Upper lobe of right lung (tissue), 1 donor: ENCODE measurements around the gene CEP295NL. TPM values are rescaled to one million over a fixed set of nuclear protein-coding genes. Genes with fewer than 3 reads are reported as not detected.
A peak's percentile ranks its signal among the peaks of the same experiment; 100 is the strongest.
"Not testable (repeated sequence)": the region's sequence is repeated elsewhere in the genome, so short reads cannot be mapped to it uniquely, and the experiment has no call there.

Source experiments
- ATAC-seq: fragments of 200-7000 bp; cut with Tn5 transposase; one replicate; pipeline ENCODE4 v1.9.1; 2020; ENCODE audit warnings: mild to moderate bottlenecking, moderate library complexity
- DNase-seq: peaks from one replicate; pipeline ENCODE4 v3.0.0-alpha.2; 2020
- H3K27ac ChIP-seq: fragments of 200-600 bp; one replicate; pipeline ENCODE4 v1.8.0; 2022
- H3K27me3 ChIP-seq: fragments of 200-600 bp; one replicate; pipeline ENCODE4 v1.8.0; 2022; ENCODE audit warnings: mild to moderate bottlenecking
- H3K36me3 ChIP-seq: fragments of 200-600 bp; one replicate; pipeline ENCODE4 v1.8.0; 2022
- H3K4me1 ChIP-seq: fragments of 200-600 bp; one replicate; pipeline ENCODE4 v1.8.0; 2022
- H3K4me3 ChIP-seq: fragments of 200-600 bp; one replicate; pipeline ENCODE4 v1.8.0; 2022; ENCODE audit warnings: mild to moderate bottlenecking
- H3K9me3 ChIP-seq: fragments of 200-600 bp; one replicate; pipeline ENCODE4 v1.8.0; 2022
- intact Hi-C: fragments of 100-400 bp; cut with DNase I; formaldehyde crosslinking; loops from one replicate; pipeline ENCODE4 v1.11.0; 2022
- total RNA-seq: library from RNA; stranded (reverse); fragmentation: NEBNext Ultra II Directional; extraction: Animal tissue kit (Norgen Biotek cat#: 25700); gene quantifications from one replicate; pipeline ENCODE4 v1.2.1, GENCODE V29; 2021
- TF ChIP-seq, protein P1 (sequence below): fragments of 200-600 bp; IDR thresholded peaks from one replicate; pipeline ENCODE4 v1.8.0; 2022; ENCODE audit warnings: antibody characterized with exemption
- donor health status: DM: no; HTN: yes; CAD: no; lungs with severe emphysema.

CEP295NL gene
- total RNA-seq, 1 donor from 2014 or later, result 4.2 TPM

DNA sequence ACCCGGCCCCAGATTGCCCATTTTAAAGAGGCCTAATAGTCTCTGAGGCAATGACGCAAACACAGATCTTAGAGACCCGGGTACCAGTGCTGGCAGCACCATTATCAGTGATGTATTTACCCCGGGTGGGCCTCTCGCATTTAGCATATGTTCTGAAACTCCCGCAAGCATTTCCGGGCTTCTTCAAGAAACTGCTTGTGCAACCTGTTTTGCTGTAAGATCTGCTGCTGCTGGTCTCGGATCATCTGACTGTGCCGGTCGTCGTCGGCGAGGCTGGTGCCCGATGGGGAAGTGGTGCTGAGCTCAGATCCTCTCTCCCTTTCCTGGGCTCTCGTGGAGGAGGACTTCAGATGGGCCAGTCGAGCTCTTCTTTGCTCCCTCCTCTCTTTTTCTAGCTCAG lies 12.5 kb downstream of the CEP295NL start:
- peak; percentile 87 for DNase-seq
- no peaks in the 10 kb centered on the region for H3K27me3 ChIP-seq
- TF ChIP-seq, protein P1, sequence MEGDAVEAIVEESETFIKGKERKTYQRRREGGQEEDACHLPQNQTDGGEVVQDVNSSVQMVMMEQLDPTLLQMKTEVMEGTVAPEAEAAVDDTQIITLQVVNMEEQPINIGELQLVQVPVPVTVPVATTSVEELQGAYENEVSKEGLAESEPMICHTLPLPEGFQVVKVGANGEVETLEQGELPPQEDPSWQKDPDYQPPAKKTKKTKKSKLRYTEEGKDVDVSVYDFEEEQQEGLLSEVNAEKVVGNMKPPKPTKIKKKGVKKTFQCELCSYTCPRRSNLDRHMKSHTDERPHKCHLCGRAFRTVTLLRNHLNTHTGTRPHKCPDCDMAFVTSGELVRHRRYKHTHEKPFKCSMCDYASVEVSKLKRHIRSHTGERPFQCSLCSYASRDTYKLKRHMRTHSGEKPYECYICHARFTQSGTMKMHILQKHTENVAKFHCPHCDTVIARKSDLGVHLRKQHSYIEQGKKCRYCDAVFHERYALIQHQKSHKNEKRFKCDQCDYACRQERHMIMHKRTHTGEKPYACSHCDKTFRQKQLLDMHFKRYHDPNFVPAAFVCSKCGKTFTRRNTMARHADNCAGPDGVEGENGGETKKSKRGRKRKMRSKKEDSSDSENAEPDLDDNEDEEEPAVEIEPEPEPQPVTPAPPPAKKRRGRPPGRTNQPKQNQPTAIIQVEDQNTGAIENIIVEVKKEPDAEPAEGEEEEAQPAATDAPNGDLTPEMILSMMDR, result no peak
- peak; percentile 85 for ATAC-seq
- no peaks in the 10 kb centered on the region for H3K9me3 ChIP-seq
- no peak overlapping the region for H3K4me3 ChIP-seq
- peaks cover 43% of the 10 kb centered on the region for H3K4me1 ChIP-seq
- peak overlapping the region; percentile 66 for H3K27ac ChIP-seq
- no peaks in the 10 kb centered on the region for H3K36me3 ChIP-seq
- intact Hi-C loops, result no loop called here

GRCh38 chr17:78890096-78890495 lies 12.9 kb downstream of the CEP295NL start:
- Histone ChIP-seq H3K27ac (peak overlapping the region; percentile 66), H3K4me1 (peaks cover 43% of the 10 kb centered on the region)
- intact Hi-C loops, DNase-seq, H3K4me3 ChIP-seq, H3K36me3 ChIP-seq, H3K9me3 ChIP-seq, ATAC-seq, H3K27me3 ChIP-seq: not testable (repeated sequence)

DNA sequence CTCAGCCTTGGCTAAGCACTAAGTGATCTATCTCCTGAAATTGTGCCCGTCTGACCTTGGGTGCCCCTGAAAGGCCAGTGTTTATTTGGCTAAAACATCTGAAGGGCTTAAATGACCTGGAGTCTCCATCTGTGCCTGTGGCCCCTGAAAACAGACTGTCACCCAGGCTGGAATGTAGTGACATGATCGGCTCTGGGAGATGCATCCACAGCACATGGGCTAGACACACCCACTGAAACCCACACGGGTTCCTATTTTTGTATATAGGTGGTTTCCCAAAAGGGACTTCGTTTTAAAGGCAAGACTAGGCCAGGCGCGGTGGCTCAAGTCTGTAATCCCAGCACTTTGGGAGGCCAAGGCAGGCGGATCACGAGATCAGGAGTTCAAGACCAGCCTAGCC lies 13.5 kb downstream of the CEP295NL start:
- Histone ChIP-seq H3K9me3 (no peaks in the 10 kb centered on the region), H3K4me1 (peaks cover 45% of the 10 kb centered on the region), H3K27me3 (no peaks in the 10 kb centered on the region), H3K4me3 (no peak overlapping the region), H3K27ac (peak overlapping the region; percentile 66), H3K36me3 (no peaks in the 10 kb centered on the region)
- intact Hi-C loops, result no loop called here
- no peak for DNase-seq
- peak; percentile 41 for ATAC-seq
- TF ChIP-seq, protein P1, result no peak

- H3K9me3 ChIP-seq, result no peaks in the 10 kb centered on the region
- H3K4me3 ChIP-seq, result no peak overlapping the region
- no peaks in the 10 kb centered on the region for H3K36me3 ChIP-seq
- no peak for DNase-seq
- TF ChIP-seq, protein P1, result no peak
- peak overlapping the region; percentile 66 for H3K27ac ChIP-seq
- peaks cover 50% of the 10 kb centered on the region for H3K4me1 ChIP-seq
- intact Hi-C loops, result no loop called here
- ATAC-seq, result no peak
- H3K27me3 ChIP-seq, result no peaks in the 10 kb centered on the region
Measured at GRCh38 chr17:78888941-78889518, 14.0 kb downstream of the CEP295NL start.

DNA sequence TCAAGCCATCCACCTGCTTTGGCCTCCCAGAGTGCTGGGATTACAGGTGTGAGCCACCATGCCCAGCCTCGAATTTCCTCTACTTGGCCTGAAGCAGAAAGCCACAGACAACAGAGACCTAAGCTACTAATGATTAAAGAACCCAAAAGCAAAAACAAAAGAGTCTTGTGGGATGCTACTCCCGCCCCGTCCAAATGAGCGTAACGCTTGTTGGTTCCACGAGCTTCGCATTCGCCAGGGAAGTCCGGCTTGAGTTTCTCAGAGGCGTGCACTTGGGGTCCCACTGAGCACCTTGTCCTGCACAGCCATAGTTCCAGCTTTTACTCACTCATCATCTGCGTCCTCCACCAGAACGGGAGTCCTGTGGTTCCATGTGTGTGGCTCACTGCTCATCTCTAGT lies 16.0 kb downstream of the CEP295NL start:
- Histone ChIP-seq H3K4me1 (peaks cover 55% of the 10 kb centered on the region), H3K9me3 (no peaks in the 10 kb centered on the region), H3K27me3 (no peaks in the 10 kb centered on the region), H3K4me3 (no peak overlapping the region), H3K27ac (no peak overlapping the region), H3K36me3 (no peaks in the 10 kb centered on the region)
- TF ChIP-seq, protein P1, result no peak
- ATAC-seq (no peak), DNase-seq (no peak)
- intact Hi-C loops, result no loop called here

DNA sequence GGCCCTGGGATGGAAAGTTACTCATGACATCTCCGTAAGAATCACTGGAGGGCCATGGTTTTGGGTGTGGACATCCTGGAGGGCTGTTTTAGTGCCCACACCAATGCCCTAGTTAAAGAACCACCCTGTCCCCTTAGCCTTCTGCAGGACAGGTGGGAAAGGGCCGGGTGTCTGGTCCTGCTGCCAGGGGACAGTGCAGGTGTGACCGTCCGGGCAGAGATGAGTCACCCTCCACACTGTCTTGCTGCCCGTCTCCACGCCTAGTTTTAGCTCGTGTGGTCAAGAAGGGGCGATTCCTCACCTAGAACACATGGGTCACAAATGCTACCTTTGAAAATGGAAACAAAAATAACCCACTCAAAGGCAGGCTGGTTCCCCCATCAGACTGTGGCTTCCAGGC lies 17.0 kb downstream of the CEP295NL start:
- no peaks in the 10 kb centered on the region for H3K36me3 ChIP-seq
- ATAC-seq (no peak), DNase-seq (no peak)
- H3K9me3 ChIP-seq, result no peaks in the 10 kb centered on the region
- TF ChIP-seq, protein P1, result no peak
- H3K27me3 ChIP-seq, result no peaks in the 10 kb centered on the region
- intact Hi-C loops, result no loop called here
- no peak overlapping the region for H3K4me3 ChIP-seq
- peaks cover 48% of the 10 kb centered on the region for H3K4me1 ChIP-seq
- H3K27ac ChIP-seq, result no peak overlapping the region
